ENCODE data around the gene A4GALT. TPM values are rescaled to one million over a fixed set of nuclear protein-coding genes. Genes with fewer than 3 reads are reported as not detected.

Gene A4GALT
- total RNA-seq, 2 donors from 2014 or later, result 34.7 to 40.0 TPM

DNA sequence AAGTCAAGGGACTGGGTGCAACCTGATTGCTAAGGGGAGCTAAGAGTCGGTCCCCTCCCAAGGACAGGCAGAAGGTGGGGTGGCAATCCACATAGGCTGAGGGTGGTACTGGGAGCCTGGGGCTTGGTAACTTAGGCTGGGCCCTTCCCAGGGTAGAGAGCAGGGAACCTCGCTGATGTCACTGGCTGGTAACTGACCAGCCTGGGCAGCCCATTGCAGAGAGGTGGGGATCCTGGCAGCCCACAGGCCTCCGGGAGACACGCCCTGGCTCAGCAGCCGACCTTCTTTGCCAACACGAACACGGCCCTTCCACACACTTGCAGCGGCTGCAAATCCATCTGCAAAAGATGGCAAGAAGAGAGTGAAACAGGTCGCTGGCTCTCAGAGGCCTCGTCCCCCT, 25.4 kb downstream of the A4GALT start:
- no peak for DNase-seq (ENCODE audit: low spot score)
- H3K36me3 ChIP-seq, result no peaks in the 10 kb centered on the region
- peak overlapping the region; percentile 5 to 7 for H3K27ac ChIP-seq
- H3K27me3 ChIP-seq (replicated peaks; ENCODE audit: insufficient read depth), result no peaks in the 10 kb centered on the region
- TF ChIP-seq, protein P1, sequence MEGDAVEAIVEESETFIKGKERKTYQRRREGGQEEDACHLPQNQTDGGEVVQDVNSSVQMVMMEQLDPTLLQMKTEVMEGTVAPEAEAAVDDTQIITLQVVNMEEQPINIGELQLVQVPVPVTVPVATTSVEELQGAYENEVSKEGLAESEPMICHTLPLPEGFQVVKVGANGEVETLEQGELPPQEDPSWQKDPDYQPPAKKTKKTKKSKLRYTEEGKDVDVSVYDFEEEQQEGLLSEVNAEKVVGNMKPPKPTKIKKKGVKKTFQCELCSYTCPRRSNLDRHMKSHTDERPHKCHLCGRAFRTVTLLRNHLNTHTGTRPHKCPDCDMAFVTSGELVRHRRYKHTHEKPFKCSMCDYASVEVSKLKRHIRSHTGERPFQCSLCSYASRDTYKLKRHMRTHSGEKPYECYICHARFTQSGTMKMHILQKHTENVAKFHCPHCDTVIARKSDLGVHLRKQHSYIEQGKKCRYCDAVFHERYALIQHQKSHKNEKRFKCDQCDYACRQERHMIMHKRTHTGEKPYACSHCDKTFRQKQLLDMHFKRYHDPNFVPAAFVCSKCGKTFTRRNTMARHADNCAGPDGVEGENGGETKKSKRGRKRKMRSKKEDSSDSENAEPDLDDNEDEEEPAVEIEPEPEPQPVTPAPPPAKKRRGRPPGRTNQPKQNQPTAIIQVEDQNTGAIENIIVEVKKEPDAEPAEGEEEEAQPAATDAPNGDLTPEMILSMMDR (IDR thresholded peaks at IDR 0.05), result no peak
- TF ChIP-seq POLR2AphosphoS5 (IDR thresholded peaks at IDR 0.05) (no peak), POLR2A (IDR thresholded peaks at IDR 0.05) (no peak)
- intact Hi-C loops (cut with DNase I), result no loop called here
- H3K9me3 ChIP-seq, result no peaks in the 10 kb centered on the region
- H3K4me1 ChIP-seq (replicated peaks), result no peaks in the 10 kb centered on the region
- no peak overlapping the region for H3K4me3 ChIP-seq
- 42% methylated on average over 10 of the region's 10 CpGs for WGBS

DNA sequence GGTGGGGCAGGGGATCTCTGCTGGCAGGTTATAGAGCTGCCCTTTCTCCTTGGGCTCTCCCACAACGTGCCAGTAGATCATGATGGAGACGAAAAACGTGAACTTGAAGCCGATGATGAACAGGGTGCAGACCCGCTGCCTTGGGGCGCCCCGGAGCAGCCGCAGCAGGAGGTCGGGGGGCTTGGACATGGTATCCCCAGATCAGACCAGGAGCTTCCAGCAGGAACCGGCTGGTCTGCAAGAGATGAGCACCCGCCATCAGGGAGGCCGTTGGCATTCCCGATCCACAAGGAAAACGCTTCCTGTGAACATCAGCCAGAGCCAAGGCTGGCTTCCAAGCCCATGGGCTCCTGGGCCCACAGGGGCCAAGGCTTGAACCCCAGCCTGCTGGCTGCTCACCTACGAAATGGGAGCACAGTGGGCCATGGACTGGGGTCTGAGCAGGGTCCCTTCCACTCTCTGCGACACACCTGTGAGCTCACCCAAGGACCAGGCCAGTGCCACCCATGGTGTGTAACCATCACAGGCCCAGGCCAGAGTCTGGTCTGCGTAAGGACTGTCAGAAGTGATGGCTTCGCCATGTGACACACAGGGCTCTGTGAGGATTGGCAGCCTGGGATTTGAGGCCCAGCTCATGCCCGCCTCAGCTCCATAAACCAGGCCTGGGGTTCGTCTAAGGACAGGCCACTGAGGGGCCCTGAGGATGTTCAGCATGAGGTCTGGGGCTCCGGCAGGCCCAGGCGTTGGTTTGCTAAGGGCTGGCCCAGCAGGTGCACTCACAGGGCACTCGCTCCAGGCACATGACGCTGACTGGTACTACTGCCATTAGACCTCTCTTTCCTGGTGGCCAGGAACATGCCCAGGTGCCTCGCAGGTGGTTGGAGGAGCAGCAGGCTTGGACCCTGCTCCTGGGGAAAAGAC, 26.6 kb downstream of the A4GALT start:
- H3K27me3 ChIP-seq (replicated peaks; ENCODE audit: insufficient read depth), result no peaks in the 10 kb centered on the region
- no peak for DNase-seq (ENCODE audit: low spot score)
- intact Hi-C loops (cut with DNase I), result no loop called here
- H3K4me3 ChIP-seq, result no peak overlapping the region
- H3K27ac ChIP-seq, result no peak overlapping the region
- WGBS, result 96% methylated on average over 20 of the region's 25 CpGs
- TF ChIP-seq, protein P1 (IDR thresholded peaks at IDR 0.05), result no peak
- H3K36me3 ChIP-seq, result no peaks in the 10 kb centered on the region
- H3K4me1 ChIP-seq (replicated peaks), result peaks cover 1% of the 10 kb centered on the region
- H3K9me3 ChIP-seq, result no peaks in the 10 kb centered on the region

DNA sequence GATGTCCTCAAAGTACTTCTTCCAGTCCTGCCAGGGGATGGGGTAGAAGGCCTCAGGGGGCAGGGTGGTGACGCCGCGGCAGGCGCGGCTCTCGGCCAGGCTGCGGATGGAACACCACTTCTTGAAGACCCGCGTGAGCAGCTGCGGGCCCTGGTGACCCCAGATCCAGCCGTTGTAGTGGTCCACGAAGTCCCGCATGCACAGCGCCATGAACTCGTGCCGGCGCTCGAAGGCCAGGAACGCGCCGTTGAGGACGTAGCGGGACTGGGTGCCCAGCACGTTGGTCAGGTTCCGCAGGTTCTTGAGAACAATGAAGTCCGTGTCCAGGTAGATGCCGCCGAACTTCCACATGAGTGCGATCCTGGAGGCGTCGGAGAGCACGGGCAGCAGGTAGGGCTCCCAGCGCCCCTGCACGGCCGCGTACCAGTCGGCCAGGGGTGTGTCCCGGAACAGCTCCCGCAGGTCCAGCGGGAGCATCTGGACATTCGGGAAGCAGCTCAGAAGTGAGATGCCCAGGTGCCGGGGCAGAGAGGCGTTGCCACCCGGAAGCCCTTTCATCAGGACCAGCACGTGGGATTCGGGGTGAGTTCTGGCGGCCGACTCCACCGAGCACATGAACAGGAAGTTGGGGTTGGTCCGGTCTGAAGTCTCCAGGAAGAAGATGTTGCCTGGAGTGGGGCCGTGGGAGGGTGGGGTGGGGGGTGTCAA, 27.5 kb downstream of the A4GALT start:
- Histone ChIP-seq H3K27me3 (replicated peaks; ENCODE audit: insufficient read depth) (no peaks in the 10 kb centered on the region), H3K9me3 (no peaks in the 10 kb centered on the region), H3K4me3 (no peak overlapping the region), H3K4me1 (replicated peaks) (peaks cover 4% of the 10 kb centered on the region), H3K36me3 (no peaks in the 10 kb centered on the region), H3K27ac (no peak overlapping the region)
- 94% methylated on average over 51 of the region's 51 CpGs for WGBS
- intact Hi-C loops (cut with DNase I), result no loop called here
- no peak for DNase-seq (ENCODE audit: low spot score)
- TF ChIP-seq POLR2AphosphoS5 (IDR thresholded peaks at IDR 0.05) (no peak), POLR2A (IDR thresholded peaks at IDR 0.05) (no peak)
- TF ChIP-seq, protein P1 (IDR thresholded peaks at IDR 0.05), result no peak

DNA sequence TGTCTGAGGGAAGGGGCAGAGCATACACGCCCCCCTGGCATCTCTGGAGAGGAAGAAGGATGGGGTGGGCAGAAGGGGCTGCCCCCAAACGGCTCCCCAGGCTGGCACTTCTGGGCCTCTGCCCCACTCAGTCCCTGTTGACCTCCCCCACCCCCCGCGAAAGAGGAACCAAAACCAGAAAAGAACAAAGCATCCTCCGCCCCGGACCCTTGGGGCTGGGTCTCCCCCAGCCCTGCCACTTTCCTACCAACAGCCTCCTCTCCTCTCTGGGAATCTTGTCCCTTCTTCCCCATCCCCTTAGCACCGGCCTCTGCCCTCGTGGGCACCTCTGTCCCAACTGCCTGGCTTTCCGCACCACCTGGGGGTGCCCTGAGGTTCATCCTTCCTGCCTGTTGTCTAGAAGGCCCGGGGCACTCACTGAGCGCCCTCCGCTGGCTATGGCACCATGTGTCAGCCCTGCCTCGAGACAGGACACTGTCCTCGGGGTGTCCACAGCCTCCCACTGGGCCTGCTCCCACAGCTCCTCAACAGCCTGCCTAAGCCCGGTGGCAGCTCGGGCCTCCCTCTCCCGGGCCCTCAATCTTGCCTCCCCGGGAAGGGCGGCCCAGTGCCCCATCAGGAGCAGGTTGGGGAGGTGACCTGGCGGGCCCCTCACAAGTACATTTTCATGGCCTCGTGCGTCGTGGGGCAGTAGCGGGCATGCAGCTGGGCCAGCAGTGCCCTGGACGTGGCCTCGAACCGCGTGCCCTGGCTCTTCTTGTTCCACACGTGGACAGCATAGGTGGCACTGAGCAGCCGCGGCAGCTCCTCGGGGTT, 28.2 kb downstream of the A4GALT start:
- TF ChIP-seq POLR2AphosphoS5 (IDR thresholded peaks at IDR 0.05) (no peak), POLR2A (IDR thresholded peaks at IDR 0.05) (no peak)
- TF ChIP-seq, protein P1 (IDR thresholded peaks at IDR 0.05), result no peak
- Histone ChIP-seq H3K9me3 (no peaks in the 10 kb centered on the region), H3K4me1 (replicated peaks) (peaks cover 11% of the 10 kb centered on the region), H3K27ac (peak overlapping the region; percentile 48 to 56), H3K27me3 (replicated peaks; ENCODE audit: insufficient read depth) (no peaks in the 10 kb centered on the region), H3K4me3 (no peak overlapping the region), H3K36me3 (no peaks in the 10 kb centered on the region)
- no peak for DNase-seq (ENCODE audit: low spot score)
- intact Hi-C loops (cut with DNase I), result no loop called here
- 81% methylated on average over 26 of the region's 32 CpGs for WGBS
